Measurements from ENCODE around the gene HERC2.

Gene HERC2

GRCh38 chr15:28101201-28101600 lies 220.8 kb downstream of the HERC2 start:
- DNase-seq (ENCODE audit: extremely low read depth, low read depth) = no peak
- no peak overlapping the region for H3K4me3 ChIP-seq (replicated peaks; ENCODE audit: low read depth, low read length)
- TF ChIP-seq CTCF (IDR thresholded peaks at IDR 0.05; ENCODE audit: low read depth, low read length, missing control alignments) = no peak

GRCh38 chr15:28100516-28101195 lies 221.3 kb downstream of the HERC2 start:
- no peak overlapping the region for H3K4me3 ChIP-seq (replicated peaks; ENCODE audit: low read depth, low read length)
- no peak for TF ChIP-seq CTCF (IDR thresholded peaks at IDR 0.05; ENCODE audit: low read depth, low read length, missing control alignments)
- DNase-seq (ENCODE audit: extremely low read depth, low read depth) = no peak

- no peak for TF ChIP-seq CTCF (IDR thresholded peaks at IDR 0.05; ENCODE audit: low read depth, low read length, missing control alignments)
- DNase-seq (ENCODE audit: extremely low read depth, low read depth) = no peak
- H3K4me3 ChIP-seq (replicated peaks; ENCODE audit: low read depth, low read length) = 0 out of 2 replicates have a peak overlapping the region, but pooled peaks have one; percentile 7
Measured at GRCh38 chr15:28099555-28100140, 222.3 kb downstream of the HERC2 start.

- DNase-seq (ENCODE audit: extremely low read depth, low read depth) = peak; percentile 14
- peak; percentile 40 for TF ChIP-seq CTCF (IDR thresholded peaks at IDR 0.05; ENCODE audit: low read depth, low read length, missing control alignments)
- H3K4me3 ChIP-seq (replicated peaks; ENCODE audit: low read depth, low read length) = 0 out of 2 replicates have a peak within 1 kb of the TSS, but pooled peaks have one; percentile 7
Measured at GRCh38 chr15:28098766-28099554, 223.0 kb downstream of the HERC2 start, which contains the start of gene OCA2. Gene OCA2 (minus strand): TSS chr15:28099315. CDS start chr15:28081874, 17,441 bp downstream.

- H3K4me3 ChIP-seq (replicated peaks; ENCODE audit: low read depth, low read length) = no peak overlapping the region
- no peak for TF ChIP-seq CTCF (IDR thresholded peaks at IDR 0.05; ENCODE audit: low read depth, low read length, missing control alignments)
- no peak for DNase-seq (ENCODE audit: extremely low read depth, low read depth)
Measured at GRCh38 chr15:28098360-28098765, 223.6 kb downstream of the HERC2 start.

GRCh38 chr15:28097656-28098359 lies 224.2 kb downstream of the HERC2 start:
- no peak overlapping the region for H3K4me3 ChIP-seq (replicated peaks; ENCODE audit: low read depth, low read length)
- DNase-seq (ENCODE audit: extremely low read depth, low read depth) = no peak
- no peak for TF ChIP-seq CTCF (IDR thresholded peaks at IDR 0.05; ENCODE audit: low read depth, low read length, missing control alignments)

Data from HFF-Myc (cell line).